ENCODE results near the gene PSME1.

Gene PSME1

GRCh38 chr14:24130717-24131548 lies 5.1 kb upstream of the PSME1 start:
- no peak for DNase-seq

DNA sequence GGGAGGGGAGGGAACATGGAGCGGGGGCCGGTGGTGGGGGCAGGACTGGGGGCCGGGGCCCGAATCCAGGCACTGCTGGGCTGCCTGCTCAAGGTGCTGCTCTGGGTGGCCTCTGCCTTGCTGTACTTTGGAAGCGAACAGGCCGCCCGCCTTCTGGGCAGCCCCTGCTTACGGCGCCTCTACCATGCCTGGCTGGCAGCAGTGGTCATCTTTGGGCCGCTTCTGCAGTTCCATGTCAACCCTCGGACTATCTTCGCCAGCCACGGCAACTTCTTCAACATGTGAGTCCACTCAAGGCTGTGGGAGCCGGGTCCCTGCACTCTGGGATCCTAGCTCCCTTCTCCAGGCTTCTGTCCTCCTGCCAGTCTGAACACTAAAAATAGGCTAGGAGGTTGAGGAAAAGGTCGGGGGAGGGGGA lies 4.4 kb upstream of the PSME1 start:
- no peak for DNase-seq

GRCh38 chr14:24132061-24132685 lies 3.8 kb upstream of the PSME1 start:
- no peak for DNase-seq

- no peak for DNase-seq
These were observed 3.0 kb upstream of the PSME1 start for GRCh38 chr14:24132976-24133375.

GRCh38 chr14:24133735-24134134 lies 2.3 kb upstream of the PSME1 start:
- no peak for DNase-seq

DNA sequence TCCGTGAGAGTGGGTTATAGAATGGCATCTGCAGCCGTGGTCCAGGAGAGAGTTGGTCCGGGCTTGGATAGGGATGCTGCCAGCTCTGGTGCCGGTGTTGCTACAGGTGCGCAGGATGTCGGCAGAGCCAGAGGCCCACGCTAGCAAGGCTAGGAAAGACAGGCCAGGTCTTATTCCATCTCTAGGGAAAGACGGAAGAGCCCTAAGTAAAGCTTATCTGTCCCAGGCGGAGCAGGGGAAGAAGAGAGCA lies 485 bp upstream of the PSME1 start:
- DNase-seq: no peak

GRCh38 chr14:24136684-24137528 lies 912 bp downstream of the PSME1 start:
- DNase-seq: no peak

DNA sequence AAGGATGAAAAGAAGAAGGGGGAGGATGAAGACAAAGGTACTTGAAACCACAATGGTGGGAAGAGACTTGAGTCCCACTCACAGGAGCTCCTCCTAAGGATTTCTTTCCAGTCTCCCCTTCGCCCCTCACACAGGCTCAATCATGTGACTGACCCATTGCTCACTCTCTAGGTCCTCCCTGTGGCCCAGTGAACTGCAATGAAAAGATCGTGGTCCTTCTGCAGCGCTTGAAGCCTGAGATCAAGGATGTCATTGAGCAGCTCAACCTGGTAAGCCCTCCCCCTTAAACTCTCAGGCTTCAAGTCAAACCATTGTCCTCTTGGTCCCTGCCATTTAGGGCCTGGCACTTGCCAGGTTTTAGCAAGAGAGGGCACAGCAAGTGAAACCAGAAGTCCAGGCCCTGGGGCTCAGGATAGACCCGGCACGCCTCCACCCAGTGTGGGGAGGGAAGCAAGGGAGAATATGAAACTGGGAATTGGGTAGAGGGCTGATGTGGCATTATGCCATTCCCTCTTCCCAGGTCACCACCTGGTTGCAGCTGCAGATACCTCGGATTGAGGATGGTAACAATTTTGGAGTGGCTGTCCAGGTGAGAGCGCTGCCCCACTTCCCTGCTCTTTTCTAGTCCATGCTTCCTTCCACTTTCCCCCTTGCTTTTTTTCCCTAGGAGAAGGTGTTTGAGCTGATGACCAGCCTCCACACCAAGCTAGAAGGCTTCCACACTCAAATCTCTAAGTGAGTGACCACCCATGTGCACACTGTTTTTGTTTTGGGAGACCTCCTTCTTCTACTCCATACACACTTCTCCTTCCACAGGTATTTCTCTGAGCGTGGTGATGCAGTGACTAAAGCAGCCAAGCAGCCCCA lies 1.8 kb downstream of the PSME1 start:
- no peak for DNase-seq

DNA sequence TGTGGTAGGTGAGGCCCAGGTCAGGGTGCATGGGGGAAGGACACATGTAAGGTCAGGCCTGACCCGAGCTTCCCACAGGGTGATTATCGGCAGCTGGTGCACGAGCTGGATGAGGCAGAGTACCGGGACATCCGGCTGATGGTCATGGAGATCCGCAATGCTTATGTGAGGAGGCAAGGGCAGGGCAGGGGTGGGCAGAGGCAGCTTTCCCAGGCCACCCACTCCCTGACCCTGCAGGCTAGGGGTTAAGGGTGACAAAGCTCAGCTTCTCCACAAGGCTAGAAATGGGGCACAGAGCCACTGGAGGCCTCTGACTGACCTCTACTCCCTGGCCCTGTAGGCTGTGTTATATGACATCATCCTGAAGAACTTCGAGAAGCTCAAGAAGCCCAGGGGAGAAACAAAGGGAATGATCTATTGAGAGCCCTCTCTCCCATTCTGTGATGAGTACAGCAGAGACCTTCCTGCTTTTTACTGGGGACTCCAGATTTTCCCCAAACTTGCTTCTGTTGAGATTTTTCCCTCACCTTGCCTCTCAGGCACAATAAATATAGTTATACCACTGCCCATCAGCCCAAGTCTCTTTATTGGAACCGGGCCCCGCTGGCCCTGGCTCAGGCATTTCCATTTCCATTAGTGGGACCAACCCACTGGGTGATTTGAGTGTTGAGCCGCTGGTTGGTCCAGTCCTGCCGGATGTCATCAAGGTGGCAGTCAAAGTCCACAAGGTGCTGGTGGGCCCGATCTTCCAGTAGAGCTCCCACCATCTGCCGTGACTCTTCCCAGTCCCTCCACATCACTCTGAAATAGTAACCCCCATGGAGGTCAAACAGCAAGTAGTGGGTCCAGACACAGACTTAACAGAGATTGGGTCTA lies 2.6 kb downstream of the PSME1 start:
- no peak for DNase-seq

GRCh38 chr14:24139272-24139934 lies 3.4 kb downstream of the PSME1 start:
- no peak for DNase-seq

GRCh38 chr14:24141097-24141880 lies 5.3 kb downstream of the PSME1 start, which contains the start of gene EMC9:
EMC9 (minus strand) TSS chr14:24141591; CDS start chr14:24141304, 287 bp downstream.
- DNase-seq: peak; percentile 99

- no peak for DNase-seq
These were observed 7.5 kb downstream of the PSME1 start for GRCh38 chr14:24143511-24143910.

DNA sequence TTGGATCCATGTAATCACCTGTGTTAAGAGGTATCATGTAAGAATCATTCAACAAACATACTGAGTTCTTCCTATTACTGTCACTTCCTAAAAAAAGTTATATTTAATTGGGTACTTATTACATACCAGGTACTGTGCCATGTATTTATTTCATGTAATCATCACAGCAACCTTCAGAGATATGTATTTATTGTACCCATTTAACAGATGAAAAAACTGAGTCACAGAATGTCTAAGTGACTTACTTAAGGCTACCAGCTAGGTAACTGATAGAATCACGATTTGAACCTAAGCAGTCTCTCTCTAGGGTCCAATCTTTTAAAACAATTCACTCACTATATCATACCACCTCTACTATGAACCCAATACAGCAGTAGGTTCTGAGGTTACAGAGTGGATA lies 8.5 kb downstream of the PSME1 start:
- DNase-seq: no peak

- no peak for DNase-seq
These were observed 9.2 kb downstream of the PSME1 start for GRCh38 chr14:24145219-24145618.

GRCh38 chr14:24145690-24146452 lies 9.9 kb downstream of the PSME1 start:
- no peak for DNase-seq

GRCh38 chr14:24146453-24146977 lies 10.5 kb downstream of the PSME1 start, which contains the start of gene PSME2:
PSME2 (minus strand) TSS chr14:24146610; CDS start chr14:24146581, 29 bp downstream.
- DNase-seq: peak; percentile 84 to 86

GRCh38 chr14:24146978-24147760 lies 11.2 kb downstream of the PSME1 start, which contains the start of gene RNF31:
RNF31 (plus strand) TSS chr14:24147498; CDS start chr14:24147699, 201 bp downstream.
- peak; percentile 94 to 96 for DNase-seq

Data from stimulated activated CD4-positive, alpha-beta T cell treated with anti-CD3 and anti-CD28 coated beads, Interleukin-2, amount 100 ng/mL, for 48 hours (primary cell).